Right lobe of liver (tissue), 4 donors: ENCODE data around the gene IGF2.

ENCODE experiments used
- POLR2A ChIP-seq: fragments of 450-650 bp; IDR thresholded peaks from one replicate; pipeline ENCODE4 v1.6.1; 2017; ENCODE audit warnings: antibody characterized with exemption, mild to moderate bottlenecking
- TF ChIP-seq, protein P1 (sequence below), 4 donors: fragments of 200-600 bp in 3 of 4; fragments of 450-650 bp in 1 of 4; IDR thresholded peaks; one replicate each; pipeline versions ENCODE4 v1.5.1 to v1.8.0; 2016 to 2022; ENCODE audit warnings: antibody characterized with exemption in 4 of 4, mild to moderate bottlenecking in 2 of 4
- donor health status: DM: no; HTN: no; CAD: no.
- donor health status: DM: no; HTN: no; CAD: no.
- donor health status: DM: no; HTN: yes; CAD: no.

- TF ChIP-seq POLR2A, result no peak
- TF ChIP-seq, protein P1, sequence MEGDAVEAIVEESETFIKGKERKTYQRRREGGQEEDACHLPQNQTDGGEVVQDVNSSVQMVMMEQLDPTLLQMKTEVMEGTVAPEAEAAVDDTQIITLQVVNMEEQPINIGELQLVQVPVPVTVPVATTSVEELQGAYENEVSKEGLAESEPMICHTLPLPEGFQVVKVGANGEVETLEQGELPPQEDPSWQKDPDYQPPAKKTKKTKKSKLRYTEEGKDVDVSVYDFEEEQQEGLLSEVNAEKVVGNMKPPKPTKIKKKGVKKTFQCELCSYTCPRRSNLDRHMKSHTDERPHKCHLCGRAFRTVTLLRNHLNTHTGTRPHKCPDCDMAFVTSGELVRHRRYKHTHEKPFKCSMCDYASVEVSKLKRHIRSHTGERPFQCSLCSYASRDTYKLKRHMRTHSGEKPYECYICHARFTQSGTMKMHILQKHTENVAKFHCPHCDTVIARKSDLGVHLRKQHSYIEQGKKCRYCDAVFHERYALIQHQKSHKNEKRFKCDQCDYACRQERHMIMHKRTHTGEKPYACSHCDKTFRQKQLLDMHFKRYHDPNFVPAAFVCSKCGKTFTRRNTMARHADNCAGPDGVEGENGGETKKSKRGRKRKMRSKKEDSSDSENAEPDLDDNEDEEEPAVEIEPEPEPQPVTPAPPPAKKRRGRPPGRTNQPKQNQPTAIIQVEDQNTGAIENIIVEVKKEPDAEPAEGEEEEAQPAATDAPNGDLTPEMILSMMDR (IDR thresholded peaks at IDR 0.05), result no peak
Measured at GRCh38 chr11:2180789-2181370, 41.7 kb upstream of the IGF2 start.
